HG03064 (cell line): Measurements from ENCODE around the gene SLC16A9.
"Not testable (repeated sequence)": the region's sequence is repeated elsewhere in the genome, so short reads cannot be mapped to it uniquely, and the experiment has no call there.

ENCODE experiments used
- ATAC-seq: cut with Tn5 transposase; IDR thresholded peaks from one replicate; pipeline ENCODE4 v1.9.1; 2021; ENCODE audit warnings: low read depth; ENCODE audit not compliant: unreplicated experiment

Gene SLC16A9

GRCh38 chr10:59709395-59710125 lies at the start of gene SLC16A9:
Gene SLC16A9 (minus strand): TSS chr10:59709850. CDS start chr10:59684291, 25,559 bp downstream.
- peak; percentile 90 for ATAC-seq

GRCh38 chr10:59757966-59758365 lies 48.3 kb upstream of the SLC16A9 start:
- ATAC-seq: no peak

- ATAC-seq: no peak
Observed at GRCh38 chr10:59754951-59755350, 45.3 kb upstream of the SLC16A9 start.

GRCh38 chr10:59753267-59753666 lies 43.6 kb upstream of the SLC16A9 start, which contains the start of gene MRLN:
Gene MRLN (minus strand): TSS chr10:59753455.
- ATAC-seq: no peak

- ATAC-seq: no peak
Observed at GRCh38 chr10:59752278-59752940, 42.8 kb upstream of the SLC16A9 start.

GRCh38 chr10:59750155-59750945 lies 40.7 kb upstream of the SLC16A9 start:
- no peak for ATAC-seq

GRCh38 chr10:59748834-59749233 lies 39.2 kb upstream of the SLC16A9 start:
- no peak for ATAC-seq

- no peak for ATAC-seq
Observed at GRCh38 chr10:59745163-59745650, 35.6 kb upstream of the SLC16A9 start.

- not testable (repeated sequence) for ATAC-seq
Observed at GRCh38 chr10:59744762-59745161, 35.1 kb upstream of the SLC16A9 start.

- ATAC-seq: not testable (repeated sequence)
Observed at GRCh38 chr10:59744156-59744555, 34.5 kb upstream of the SLC16A9 start.

GRCh38 chr10:59741583-59741982 lies 31.9 kb upstream of the SLC16A9 start:
- no peak for ATAC-seq

GRCh38 chr10:59741048-59741447 lies 31.4 kb upstream of the SLC16A9 start:
- ATAC-seq: no peak

GRCh38 chr10:59736749-59737148 lies 27.1 kb upstream of the SLC16A9 start:
- no peak for ATAC-seq

- no peak for ATAC-seq
Observed at GRCh38 chr10:59735296-59735695, 25.6 kb upstream of the SLC16A9 start.

GRCh38 chr10:59734014-59734462 lies 24.4 kb upstream of the SLC16A9 start:
- no peak for ATAC-seq

GRCh38 chr10:59733321-59734013 lies 23.8 kb upstream of the SLC16A9 start:
- ATAC-seq: not testable (repeated sequence)

GRCh38 chr10:59732849-59733248 lies 23.2 kb upstream of the SLC16A9 start:
- ATAC-seq: not testable (repeated sequence)

- ATAC-seq: not testable (repeated sequence)
Observed at GRCh38 chr10:59729167-59729566, 19.5 kb upstream of the SLC16A9 start.

GRCh38 chr10:59724098-59724938 lies 14.7 kb upstream of the SLC16A9 start:
- no peak for ATAC-seq
